KOPT-K1 (cell line): ENCODE data around the gene ZNF605.
A peak's percentile ranks its signal among the peaks of the same experiment; 100 is the strongest.
"Not testable (repeated sequence)": the region's sequence is repeated elsewhere in the genome, so short reads cannot be mapped to it uniquely, and the experiment has no call there.

ENCODE experiments used
- H3K27ac ChIP-seq: fragments of 200-600 bp; sonication (generic); 2 replicates; pipeline ENCODE4 v1.5.1; 2016; ENCODE audit warnings: antibody characterized with exemption, mild to moderate bottlenecking, low read depth, low read length; ENCODE audit not compliant: poor library complexity, severe bottlenecking
- H3K36me3 ChIP-seq: fragments of 200-600 bp; sonication (generic); 2 replicates; pipeline ENCODE4 v1.5.1; 2017; ENCODE audit warnings: antibody characterized with exemption, mild to moderate bottlenecking, low read length, moderate library complexity; ENCODE audit not compliant: insufficient read depth
- H3K9me3 ChIP-seq: fragments of 200-600 bp; sonication (generic); 2 replicates; pipeline ENCODE4 v1.5.1; 2017; ENCODE audit warnings: antibody characterized with exemption, low read length, mild to moderate bottlenecking; ENCODE audit not compliant: insufficient read depth, poor library complexity, severe bottlenecking

ZNF605 gene

GRCh38 chr12:132937476-132937875 is 18.6 kb downstream of the ZNF605 start:
- Histone ChIP-seq H3K36me3 (peaks cover 32% of the 10 kb centered on the region), H3K27ac (no peak overlapping the region), H3K9me3 (peaks cover 89% of the 10 kb centered on the region)

GRCh38 chr12:132936921-132937320 is 19.2 kb downstream of the ZNF605 start:
- H3K9me3 ChIP-seq = peaks cover 89% of the 10 kb centered on the region
- H3K27ac ChIP-seq = not testable (repeated sequence)
- peaks cover 27% of the 10 kb centered on the region for H3K36me3 ChIP-seq

DNA sequence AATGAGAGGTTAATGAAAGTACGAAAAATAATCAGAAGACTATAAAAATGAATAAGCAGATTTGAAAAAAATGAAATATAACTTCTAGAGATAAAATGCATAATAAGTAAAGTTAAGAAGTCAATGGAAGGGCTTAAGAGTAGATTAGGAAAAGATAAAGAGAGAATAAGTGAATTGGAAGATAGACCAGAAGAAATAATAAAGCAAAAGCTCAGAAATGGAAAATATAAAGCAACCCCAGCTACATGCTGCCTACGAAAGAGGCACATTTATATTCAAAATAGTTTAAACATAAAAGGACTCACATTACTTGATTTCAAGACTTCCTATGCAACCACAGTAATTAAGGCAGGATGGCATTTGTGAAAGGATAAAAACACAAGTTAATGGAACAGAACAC is 19.9 kb downstream of the ZNF605 start:
- Histone ChIP-seq H3K27ac (no peak overlapping the region), H3K9me3 (peaks cover 89% of the 10 kb centered on the region), H3K36me3 (peaks cover 27% of the 10 kb centered on the region)

DNA sequence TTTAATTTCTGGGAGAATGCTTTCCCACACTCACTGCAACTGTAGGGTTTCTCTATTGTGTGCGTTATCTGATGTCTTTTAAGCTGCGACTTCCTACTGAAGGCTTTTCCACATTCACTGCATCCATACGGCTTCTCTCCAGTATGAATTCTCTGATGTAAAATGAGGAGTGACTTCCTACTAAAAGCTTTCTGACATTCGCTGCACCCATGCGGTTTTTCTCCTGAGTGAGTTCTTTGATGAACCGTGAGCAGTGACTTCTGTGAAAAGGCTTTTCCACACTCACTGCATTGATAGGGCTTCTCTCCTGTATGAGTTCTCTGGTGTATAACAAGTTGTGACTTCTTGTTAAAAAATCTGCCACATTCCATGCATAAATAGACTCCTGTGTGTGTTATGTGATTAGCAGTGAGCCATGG is 29.7 kb downstream of the ZNF605 start:
- H3K36me3 ChIP-seq = peaks cover 39% of the 10 kb centered on the region
- H3K9me3 ChIP-seq = peaks cover 99% of the 10 kb centered on the region
- H3K27ac ChIP-seq = no peak overlapping the region

- Histone ChIP-seq H3K36me3 (peaks cover 36% of the 10 kb centered on the region), H3K9me3 (peaks cover 99% of the 10 kb centered on the region), H3K27ac (no peak overlapping the region)
These were observed 30.3 kb downstream of the ZNF605 start for GRCh38 chr12:132925597-132926414.

GRCh38 chr12:132924356-132924755 is 31.8 kb downstream of the ZNF605 start:
- Histone ChIP-seq H3K27ac (no peak overlapping the region), H3K36me3 (peaks cover 25% of the 10 kb centered on the region), H3K9me3 (peaks cover 99% of the 10 kb centered on the region)

DNA sequence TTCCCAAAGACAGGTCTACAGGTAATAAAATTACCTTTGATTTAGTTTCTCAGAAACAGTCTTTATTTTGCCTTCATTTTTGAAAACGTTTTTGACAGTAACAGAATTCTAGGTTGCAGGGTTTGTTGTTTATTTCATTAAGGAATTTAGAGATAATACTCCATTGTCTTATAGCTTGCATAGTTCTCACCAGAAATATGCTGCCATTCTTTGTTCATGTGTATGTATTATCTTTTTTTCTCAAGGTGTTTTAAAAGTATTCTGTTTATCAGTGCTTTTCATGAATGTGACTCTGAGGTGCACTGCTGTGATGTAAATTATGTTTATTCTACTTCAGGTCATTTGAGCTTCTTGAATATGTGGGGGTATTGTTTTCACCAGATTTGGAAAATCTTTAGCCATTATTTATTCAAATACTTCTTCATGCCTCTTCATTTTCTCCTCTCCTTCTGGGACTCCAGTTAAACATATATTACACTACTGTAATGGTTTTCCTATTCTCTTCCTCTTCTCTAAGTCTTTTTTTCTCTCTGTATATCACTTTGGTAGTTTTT is 32.7 kb downstream of the ZNF605 start:
- Histone ChIP-seq H3K9me3 (peaks cover 99% of the 10 kb centered on the region), H3K36me3 (peaks cover 17% of the 10 kb centered on the region), H3K27ac (no peak overlapping the region)

GRCh38 chr12:132922676-132923075 is 33.4 kb downstream of the ZNF605 start:
- Histone ChIP-seq H3K36me3 (peaks cover 11% of the 10 kb centered on the region), H3K27ac (no peak overlapping the region), H3K9me3 (peaks cover 99% of the 10 kb centered on the region)

DNA sequence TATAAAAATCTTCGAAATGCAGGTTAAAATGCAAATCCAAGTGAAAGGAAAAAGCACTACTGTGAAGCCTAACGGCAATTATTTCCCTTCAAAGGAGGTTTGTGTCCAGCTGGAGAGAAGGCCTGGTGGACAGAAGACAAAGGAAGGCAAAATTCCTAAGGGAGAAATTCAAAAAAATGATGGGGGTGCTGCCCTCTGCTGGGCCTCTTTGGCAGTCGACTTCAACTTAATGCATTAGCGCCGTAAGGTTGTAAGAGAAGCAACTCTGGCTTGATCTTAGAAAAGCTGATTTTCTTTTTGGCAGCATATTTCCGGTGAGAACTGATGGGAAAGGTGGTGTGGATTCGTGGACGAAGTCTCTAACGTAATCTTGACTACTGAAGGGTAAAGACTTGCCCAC is 34.4 kb downstream of the ZNF605 start:
- no peak overlapping the region for H3K27ac ChIP-seq
- peaks cover 99% of the 10 kb centered on the region for H3K9me3 ChIP-seq
- H3K36me3 ChIP-seq = peaks cover 9% of the 10 kb centered on the region; the same call in 1 of the 2 replicates

GRCh38 chr12:132918680-132919079 is 37.4 kb downstream of the ZNF605 start:
- peaks cover 99% of the 10 kb centered on the region for H3K9me3 ChIP-seq

GRCh38 chr12:132909030-132909368 is 47.1 kb downstream of the ZNF605 start:
- H3K36me3 ChIP-seq = peaks cover 8% of the 10 kb centered on the region; the same call in 1 of the 2 replicates
- H3K27ac ChIP-seq = peak overlapping the region; percentile 71
- H3K9me3 ChIP-seq = peaks cover 35% of the 10 kb centered on the region

More at GRCh38 chr12:132918680-132919079, 37.4 kb downstream of the ZNF605 start:
- Histone ChIP-seq H3K36me3 (no peaks in the 10 kb centered on the region), H3K27ac (no peak overlapping the region)

GRCh38 chr12:132908145-132909029 is 47.7 kb downstream of the ZNF605 start:
- Histone ChIP-seq H3K36me3 (peaks cover 8% of the 10 kb centered on the region; the same call in 1 of the 2 replicates), H3K9me3 (peaks cover 29% of the 10 kb centered on the region), H3K27ac (peak overlapping the region; percentile 71)

GRCh38 chr12:132907789-132908144 is 48.3 kb downstream of the ZNF605 start:
- H3K36me3 ChIP-seq, H3K27ac ChIP-seq: not testable (repeated sequence)
- H3K9me3 ChIP-seq = peaks cover 26% of the 10 kb centered on the region

DNA sequence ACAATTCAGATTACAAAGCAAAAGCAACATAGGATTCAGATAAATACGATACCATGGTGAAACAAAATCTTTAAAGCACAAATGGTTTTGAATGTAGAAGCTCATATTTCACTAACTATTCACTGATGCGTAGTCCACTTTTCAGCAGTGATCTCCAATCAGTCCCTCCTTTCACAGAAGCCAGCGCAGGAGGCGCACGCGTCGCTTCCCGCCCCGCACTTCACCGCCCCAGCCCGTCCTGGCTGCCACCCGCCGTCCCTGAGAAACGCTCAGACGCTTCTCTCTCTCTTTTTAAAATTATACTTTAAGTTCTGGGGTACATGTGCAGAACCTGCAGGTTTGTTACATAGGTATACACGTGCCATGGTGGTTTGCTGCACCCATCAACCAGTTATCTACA is 48.9 kb downstream of the ZNF605 start:
- H3K27ac ChIP-seq = no peak overlapping the region
- peaks cover 26% of the 10 kb centered on the region for H3K9me3 ChIP-seq

GRCh38 chr12:132904718-132905328 is 51.3 kb downstream of the ZNF605 start:
- Histone ChIP-seq H3K9me3 (peaks cover 6% of the 10 kb centered on the region), H3K27ac (peak overlapping the region; percentile 64), H3K36me3 (no peaks in the 10 kb centered on the region)

More for the DNA sequence above, 48.9 kb downstream of the ZNF605 start:
- peaks cover 8% of the 10 kb centered on the region; the same call in 1 of the 2 replicates for H3K36me3 ChIP-seq
